T-helper 2 cell treated with Interferon-gamma antibody and Interleukin-4, amounts not matched to agents 5 μg/mL and 100 μg/mL, for 36 hours (primary cell): ENCODE measurements around the gene REXO1.

Experiments used
- DNase-seq: peaks from one replicate; pipeline ENCODE4 v3.0.0; 2021; ENCODE audit warnings: low spot score
- H3K27ac Mint-ChIP-seq: one replicate; pipeline ENCODE4 v1.8.0; 2021; ENCODE audit warnings: mild to moderate bottlenecking, mixed read lengths
- H3K27me3 Mint-ChIP-seq: one replicate; pipeline ENCODE4 v1.8.0; 2021; ENCODE audit warnings: low read depth, mixed read lengths
- H3K36me3 Mint-ChIP-seq: one replicate; pipeline ENCODE4 v1.8.0; 2021; ENCODE audit warnings: low read depth, mixed read lengths
- H3K4me1 Mint-ChIP-seq: one replicate; pipeline ENCODE4 v1.8.0; 2021; ENCODE audit warnings: low read depth, mixed read lengths
- H3K4me3 Mint-ChIP-seq: one replicate; pipeline ENCODE4 v1.8.0; 2022; ENCODE audit warnings: mild to moderate bottlenecking, moderate library complexity, mixed read lengths
- H3K9me3 Mint-ChIP-seq: one replicate; pipeline ENCODE4 v1.8.0; 2021; ENCODE audit warnings: mixed read lengths

The REXO1 gene

GRCh38 chr19:1841209-1841924, 6.9 kb downstream of the REXO1 start:
- Mint-ChIP-seq H3K27ac (peak overlapping the region; percentile 26), H3K9me3 (no peaks in the 10 kb centered on the region), H3K4me1 (peaks cover 10% of the 10 kb centered on the region), H3K4me3 (no peak overlapping the region), H3K36me3 (peaks cover 3% of the 10 kb centered on the region), H3K27me3 (no peaks in the 10 kb centered on the region)
- no peak for DNase-seq

GRCh38 chr19:1840541-1841115, 7.7 kb downstream of the REXO1 start:
- no peaks in the 10 kb centered on the region for H3K9me3 Mint-ChIP-seq
- DNase-seq = no peak
- H3K4me3 Mint-ChIP-seq = no peak overlapping the region
- H3K36me3 Mint-ChIP-seq = no peaks in the 10 kb centered on the region
- H3K27me3 Mint-ChIP-seq = no peaks in the 10 kb centered on the region
- peaks cover 3% of the 10 kb centered on the region for H3K4me1 Mint-ChIP-seq
- peak overlapping the region; percentile 7 for H3K27ac Mint-ChIP-seq

GRCh38 chr19:1839658-1840540, 8.4 kb downstream of the REXO1 start:
- H3K27me3 Mint-ChIP-seq = no peaks in the 10 kb centered on the region
- no peak overlapping the region for H3K4me3 Mint-ChIP-seq
- H3K4me1 Mint-ChIP-seq = peaks cover 3% of the 10 kb centered on the region
- no peaks in the 10 kb centered on the region for H3K9me3 Mint-ChIP-seq
- no peak for DNase-seq
- no peaks in the 10 kb centered on the region for H3K36me3 Mint-ChIP-seq
- H3K27ac Mint-ChIP-seq = peak overlapping the region; percentile 7

- H3K4me3 Mint-ChIP-seq = no peak overlapping the region
- no peaks in the 10 kb centered on the region for H3K36me3 Mint-ChIP-seq
- peak; percentile 27 for DNase-seq
- no peak overlapping the region for H3K27ac Mint-ChIP-seq
- H3K4me1 Mint-ChIP-seq = peaks cover 3% of the 10 kb centered on the region
- H3K27me3 Mint-ChIP-seq = no peaks in the 10 kb centered on the region
- H3K9me3 Mint-ChIP-seq = no peaks in the 10 kb centered on the region
These were observed 10.6 kb downstream of the REXO1 start for GRCh38 chr19:1837625-1838105.

GRCh38 chr19:1837222-1837565, 11.1 kb downstream of the REXO1 start:
- H3K9me3 Mint-ChIP-seq = no peaks in the 10 kb centered on the region
- H3K4me1 Mint-ChIP-seq = peaks cover 3% of the 10 kb centered on the region
- H3K27ac Mint-ChIP-seq = no peak overlapping the region
- no peaks in the 10 kb centered on the region for H3K36me3 Mint-ChIP-seq
- H3K27me3 Mint-ChIP-seq = no peaks in the 10 kb centered on the region
- no peak for DNase-seq
- no peak overlapping the region for H3K4me3 Mint-ChIP-seq

- Mint-ChIP-seq H3K4me3 (no peak overlapping the region), H3K9me3 (no peaks in the 10 kb centered on the region), H3K27ac (no peak overlapping the region), H3K27me3 (no peaks in the 10 kb centered on the region), H3K36me3 (no peaks in the 10 kb centered on the region), H3K4me1 (peaks cover 3% of the 10 kb centered on the region)
- DNase-seq = no peak
These were observed 11.6 kb downstream of the REXO1 start for GRCh38 chr19:1836458-1837221.

GRCh38 chr19:1833540-1833939, 14.7 kb downstream of the REXO1 start:
- H3K27me3 Mint-ChIP-seq = no peaks in the 10 kb centered on the region

GRCh38 chr19:1832046-1832663, 16.1 kb downstream of the REXO1 start:
- H3K27me3 Mint-ChIP-seq = no peaks in the 10 kb centered on the region
- DNase-seq = no peak
- H3K4me3 Mint-ChIP-seq = no peak overlapping the region
- H3K9me3 Mint-ChIP-seq = no peaks in the 10 kb centered on the region
- no peaks in the 10 kb centered on the region for H3K4me1 Mint-ChIP-seq
- peaks cover 4% of the 10 kb centered on the region for H3K36me3 Mint-ChIP-seq
- no peak overlapping the region for H3K27ac Mint-ChIP-seq

More at GRCh38 chr19:1833540-1833939, 14.7 kb downstream of the REXO1 start:
- Mint-ChIP-seq H3K4me1 (no peaks in the 10 kb centered on the region), H3K4me3 (no peak overlapping the region), H3K36me3 (peaks cover 4% of the 10 kb centered on the region), H3K9me3 (no peaks in the 10 kb centered on the region), H3K27ac (no peak overlapping the region)
- DNase-seq = no peak

GRCh38 chr19:1830978-1831377, 17.3 kb downstream of the REXO1 start:
- Mint-ChIP-seq H3K4me3 (no peak overlapping the region), H3K27me3 (no peaks in the 10 kb centered on the region), H3K27ac (no peak overlapping the region), H3K9me3 (no peaks in the 10 kb centered on the region), H3K4me1 (no peaks in the 10 kb centered on the region), H3K36me3 (peaks cover 6% of the 10 kb centered on the region)
- DNase-seq = no peak

- Mint-ChIP-seq H3K27ac (no peak overlapping the region), H3K36me3 (peaks cover 9% of the 10 kb centered on the region), H3K9me3 (no peaks in the 10 kb centered on the region), H3K4me3 (no peak overlapping the region), H3K27me3 (no peaks in the 10 kb centered on the region), H3K4me1 (no peaks in the 10 kb centered on the region)
- DNase-seq = no peak
These were observed 17.7 kb downstream of the REXO1 start for GRCh38 chr19:1830568-1830967.

- H3K36me3 Mint-ChIP-seq = peaks cover 9% of the 10 kb centered on the region
- no peaks in the 10 kb centered on the region for H3K4me1 Mint-ChIP-seq
- no peaks in the 10 kb centered on the region for H3K27me3 Mint-ChIP-seq
- no peak for DNase-seq
- H3K27ac Mint-ChIP-seq = no peak overlapping the region
- H3K9me3 Mint-ChIP-seq = no peaks in the 10 kb centered on the region
- H3K4me3 Mint-ChIP-seq = no peak overlapping the region
These were observed 18.3 kb downstream of the REXO1 start for GRCh38 chr19:1829958-1830357.

- Mint-ChIP-seq H3K4me1 (no peaks in the 10 kb centered on the region), H3K36me3 (peaks cover 9% of the 10 kb centered on the region), H3K27me3 (no peaks in the 10 kb centered on the region), H3K4me3 (no peak overlapping the region), H3K27ac (no peak overlapping the region), H3K9me3 (no peaks in the 10 kb centered on the region)
- DNase-seq = no peak
These were observed 19.7 kb downstream of the REXO1 start for GRCh38 chr19:1828279-1829238.
